Upper lobe of left lung (tissue), 6 donors: Measurements from ENCODE around the gene DSC3. TPM values are rescaled to one million over a fixed set of nuclear protein-coding genes. Genes with fewer than 3 reads are reported as not detected.
A peak's percentile ranks its signal among the peaks of the same experiment; 100 is the strongest.
"Not testable (repeated sequence)": the region's sequence is repeated elsewhere in the genome, so short reads cannot be mapped to it uniquely, and the experiment has no call there.

ENCODE experiments used
- ATAC-seq, 2 donors: fragments of 200-7000 bp; cut with Tn5 transposase; one replicate each; pipeline ENCODE4 v1.9.1; 2022; ENCODE audit warnings: mild to moderate bottlenecking in 2 of 2, moderate library complexity in 2 of 2; ENCODE audit not compliant: low FRiP score in 2 of 2
- DNase-seq, 2 donors: peaks; one replicate each; pipeline ENCODE4 v3.0.0-alpha.2; 2019 to 2020
- H3K27ac ChIP-seq, 4 donors: fragments of 200-600 bp; sonication (generic); one replicate each; pipeline ENCODE4 v1.5.1; 2016 to 2019
- H3K27me3 ChIP-seq, 4 donors: fragments of 200-600 bp; sonication (generic); one replicate each; pipeline ENCODE4 v1.5.1; 2017 to 2019
- H3K36me3 ChIP-seq, 4 donors: fragments of 200-600 bp; sonication (generic); one replicate each; pipeline ENCODE4 v1.5.1; 2016 to 2019
- H3K4me1 ChIP-seq, 4 donors: fragments of 200-600 bp; sonication (generic); one replicate each; pipeline ENCODE4 v1.5.1; 2018 to 2019
- H3K4me3 ChIP-seq, 4 donors: fragments of 200-600 bp; sonication (generic); one replicate each; pipeline ENCODE4 v1.5.1; 2017 to 2019; ENCODE audit warnings: mild to moderate bottlenecking in 2 of 4, moderate library complexity in 1 of 4
- H3K9me3 ChIP-seq, 4 donors: fragments of 200-600 bp; sonication (generic); one replicate each; pipeline ENCODE4 v1.5.1; 2018 to 2019
- CTCF ChIP-seq, 6 experiments: fragments of 450-650 bp in 4 of 6; fragments of 200-600 bp in 2 of 6; sonication (generic) in 2 of 6; IDR thresholded peaks; one replicate each; pipeline ENCODE4 v1.5.1; 2016 to 2019; ENCODE audit warnings: antibody characterized with exemption in 6 of 6
- EP300 ChIP-seq, 4 donors: sonication (generic); formaldehyde crosslinking; IDR thresholded peaks; one replicate each; pipeline ENCODE4 v1.5.1; 2017; ENCODE audit warnings: antibody characterized with exemption in 4 of 4, control low read depth in 2 of 4
- POLR2A ChIP-seq, 4 donors: fragments of 450-650 bp; IDR thresholded peaks; one replicate each; pipeline ENCODE4 v1.5.1; 2016 to 2017; ENCODE audit warnings: antibody characterized with exemption in 4 of 4, mild to moderate bottlenecking in 2 of 4
- POLR2AphosphoS5 ChIP-seq, 2 donors: sonication (generic); formaldehyde crosslinking; IDR thresholded peaks; one replicate each; pipeline ENCODE4 v1.5.1; 2017; ENCODE audit warnings: antibody characterized with exemption in 2 of 2
- WGBS, 2 donors: methylation state at CpG; one replicate each; pipeline ENCODE4 v1.1.5; 2017 to 2018; 5-methylcytosine and 5-hydroxymethylcytosine counted together
- total RNA-seq, 6 donors: library from RNA; depleted of rRNA in 4 of 6; stranded (reverse); fragments of >200 nt in 4 of 6; gene quantifications; one replicate each; pipeline versions ENCODE4 v1.1.0 to v1.2.1, GENCODE V29; 2016 to 2021
- donor health status: DM: no; HTN: no; CAD: no; lungs with moderate emphysema.
- donor health status: DM: no; HTN: yes; CAD: no; lungs with severe emphysema.

Gene DSC3
- total RNA-seq, 6 donors from 2014 or later, result under 0.01 to 0.98 (median 0.30) TPM; not detected in 1

GRCh38 chr18:31039426-31039825, 3.1 kb downstream of the DSC3 start:
- DNase-seq (no peak), ATAC-seq (no peak)
- no peak overlapping the region for H3K27ac ChIP-seq
- no peaks in the 10 kb centered on the region for H3K9me3 ChIP-seq
- H3K4me3 ChIP-seq, result no peak overlapping the region
- H3K27me3 ChIP-seq, result peaks cover 0 to 45% (median 16%) of the 10 kb centered on the region in 4 donors
- peaks cover 0 to 23% (median 14%) of the 10 kb centered on the region in 4 donors for H3K4me1 ChIP-seq
- no peak for TF ChIP-seq POLR2A (IDR thresholded peaks at IDR 0.05)
- no peak for TF ChIP-seq CTCF (IDR thresholded peaks at IDR 0.05)
- no peak for TF ChIP-seq EP300 (IDR thresholded peaks at IDR 0.05)
- no peak for TF ChIP-seq POLR2AphosphoS5 (IDR thresholded peaks at IDR 0.05)
- WGBS, 2 donors, result 62 to 70% methylated on average over 3 of the region's 3 CpGs
- H3K36me3 ChIP-seq, result no peaks in the 10 kb centered on the region

GRCh38 chr18:31037686-31038085, 4.9 kb downstream of the DSC3 start:
- H3K36me3 ChIP-seq, DNase-seq, H3K27ac ChIP-seq, H3K4me3 ChIP-seq, ATAC-seq, H3K9me3 ChIP-seq: not testable (repeated sequence)
- Histone ChIP-seq H3K4me1 (peaks cover 0 to 20% (median 11%) of the 10 kb centered on the region in 4 donors), H3K27me3 (peaks cover 0 to 35% (median 14%) of the 10 kb centered on the region in 4 donors)
- 82 to 91% methylated on average over 5 of the region's 5 CpGs for WGBS, 2 donors

GRCh38 chr18:31034541-31034940, 8.0 kb downstream of the DSC3 start:
- TF ChIP-seq EP300 (IDR thresholded peaks at IDR 0.05), result no peak
- no peak for TF ChIP-seq POLR2AphosphoS5 (IDR thresholded peaks at IDR 0.05)
- TF ChIP-seq POLR2A (IDR thresholded peaks at IDR 0.05), result no peak
- no peaks in the 10 kb centered on the region for H3K4me1 ChIP-seq
- no peaks in the 10 kb centered on the region for H3K36me3 ChIP-seq
- 79 to 84% methylated on average over 4 of the region's 4 CpGs for WGBS, 2 donors
- ATAC-seq, result no peak
- no peaks in the 10 kb centered on the region for H3K9me3 ChIP-seq
- H3K27ac ChIP-seq, result no peak overlapping the region
- no peak overlapping the region for H3K4me3 ChIP-seq
- peaks cover 0 to 5% (median 0%) of the 10 kb centered on the region in 4 donors for H3K27me3 ChIP-seq
- DNase-seq, result no peak

GRCh38 chr18:31030574-31031278, 11.8 kb downstream of the DSC3 start:
- Histone ChIP-seq H3K36me3 (no peaks in the 10 kb centered on the region), H3K9me3 (no peaks in the 10 kb centered on the region), H3K4me1 (no peaks in the 10 kb centered on the region), H3K27me3 (no peaks in the 10 kb centered on the region), H3K27ac (no peak overlapping the region), H3K4me3 (no peak overlapping the region)
- 65 to 73% methylated on average over 4 of the region's 4 CpGs for WGBS, 2 donors
- no peak for DNase-seq
- ATAC-seq, result no peak
- TF ChIP-seq CTCF (IDR thresholded peaks at IDR 0.05) (no peak), EP300 (IDR thresholded peaks at IDR 0.05) (no peak), POLR2A (IDR thresholded peaks at IDR 0.05) (no peak), POLR2AphosphoS5 (IDR thresholded peaks at IDR 0.05) (no peak)

- WGBS, 2 donors, result 85 to 93% methylated on average over 3 of the region's 3 CpGs
- no peaks in the 10 kb centered on the region for H3K4me1 ChIP-seq
- H3K36me3 ChIP-seq, result no peaks in the 10 kb centered on the region
- no peak overlapping the region for H3K27ac ChIP-seq
- DNase-seq (no peak), ATAC-seq (no peak)
- H3K27me3 ChIP-seq, result no peaks in the 10 kb centered on the region
- TF ChIP-seq EP300 (IDR thresholded peaks at IDR 0.05) (no peak), POLR2A (IDR thresholded peaks at IDR 0.05) (no peak), CTCF (IDR thresholded peaks at IDR 0.05) (no peak)
- no peak overlapping the region for H3K4me3 ChIP-seq
- H3K9me3 ChIP-seq, result no peaks in the 10 kb centered on the region
Measured at GRCh38 chr18:31015715-31016434, 26.7 kb downstream of the DSC3 start.

- H3K4me1 ChIP-seq, H3K36me3 ChIP-seq, H3K27ac ChIP-seq, H3K4me3 ChIP-seq, DNase-seq, H3K9me3 ChIP-seq, H3K27me3 ChIP-seq: not testable (repeated sequence)
- WGBS, 2 donors, result 84 to 86% methylated on average over 7 of the region's 7 CpGs
- ATAC-seq, result peak in 1 of 2 donors; percentile 57
Measured at GRCh38 chr18:31011455-31011854, 31.1 kb downstream of the DSC3 start.
